ENCODE data around the gene AVEN.

The AVEN gene

GRCh38 chr15:33871980-33872379 is 167.0 kb downstream of the AVEN start:
- Histone ChIP-seq H3K4me1 (ENCODE audit: low read length) (no peaks in the 10 kb centered on the region), H4K20me1 (ENCODE audit: insufficient read depth, low read length) (no peaks in the 10 kb centered on the region), H3F3A (ENCODE audit: insufficient read depth, low read length) (no peaks in the 10 kb centered on the region), H3K9me3 (replicated peaks; ENCODE audit: insufficient read depth, low read length) (no peaks in the 10 kb centered on the region), H3K4me2 (ENCODE audit: low read depth, low read length) (no peak overlapping the region), H3K4me3 (ENCODE audit: low read length) (no peak overlapping the region), H3K9me2 (replicated peaks; ENCODE audit: insufficient read depth, low read length) (no peaks in the 10 kb centered on the region), H3K9ac (ENCODE audit: low read length) (no peak overlapping the region), H3K27ac (ENCODE audit: low read length) (no peak overlapping the region), H2AFZ (ENCODE audit: low read length) (no peak overlapping the region), H3K79me2 (ENCODE audit: low read length) (no peaks in the 10 kb centered on the region), H3K36me3 (replicated peaks; ENCODE audit: insufficient read depth, low read length) (no peaks in the 10 kb centered on the region), H3K27me3 (replicated peaks; ENCODE audit: insufficient read depth, low read length) (no peaks in the 10 kb centered on the region)
- TF ChIP-seq EZH2phosphoT487 (IDR thresholded peaks at IDR 0.05; ENCODE audit: low read length): no peak
- no peak for TF ChIP-seq CTCF (IDR thresholded peaks at IDR 0.05; ENCODE audit: low read length)
- no peak for TF ChIP-seq EZH2 (optimal IDR thresholded peaks at IDR 0.05; ENCODE audit: low read depth, low read length)
- DNase-seq: no peak

GRCh38 chr15:33866101-33866737 is 172.8 kb downstream of the AVEN start:
- no peak overlapping the region for H3K27ac ChIP-seq (ENCODE audit: low read length)
- H3K9me2 ChIP-seq (replicated peaks; ENCODE audit: insufficient read depth, low read length): no peaks in the 10 kb centered on the region
- H3F3A ChIP-seq (ENCODE audit: insufficient read depth, low read length): no peaks in the 10 kb centered on the region
- no peaks in the 10 kb centered on the region for H3K36me3 ChIP-seq (replicated peaks; ENCODE audit: insufficient read depth, low read length)
- no peak overlapping the region for H3K4me2 ChIP-seq (ENCODE audit: low read depth, low read length)
- no peak overlapping the region for H3K4me3 ChIP-seq (ENCODE audit: low read length)
- H2AFZ ChIP-seq (ENCODE audit: low read length): no peak overlapping the region
- no peak for DNase-seq
- H4K20me1 ChIP-seq (ENCODE audit: insufficient read depth, low read length): no peaks in the 10 kb centered on the region
- no peak for TF ChIP-seq CTCF (IDR thresholded peaks at IDR 0.05; ENCODE audit: low read length)
- no peak for TF ChIP-seq EZH2 (optimal IDR thresholded peaks at IDR 0.05; ENCODE audit: low read depth, low read length)
- no peak for TF ChIP-seq EZH2phosphoT487 (IDR thresholded peaks at IDR 0.05; ENCODE audit: low read length)
- H3K4me1 ChIP-seq (ENCODE audit: low read length): no peaks in the 10 kb centered on the region
- H3K9me3 ChIP-seq (replicated peaks; ENCODE audit: insufficient read depth, low read length): no peaks in the 10 kb centered on the region
- no peak overlapping the region for H3K9ac ChIP-seq (ENCODE audit: low read length)
- no peaks in the 10 kb centered on the region for H3K79me2 ChIP-seq (ENCODE audit: low read length)
- no peaks in the 10 kb centered on the region for H3K27me3 ChIP-seq (replicated peaks; ENCODE audit: insufficient read depth, low read length)

GRCh38 chr15:33865416-33865815 is 173.6 kb downstream of the AVEN start:
- no peaks in the 10 kb centered on the region for H3F3A ChIP-seq (ENCODE audit: insufficient read depth, low read length)
- no peak overlapping the region for H3K27ac ChIP-seq (ENCODE audit: low read length)
- no peaks in the 10 kb centered on the region for H3K36me3 ChIP-seq (replicated peaks; ENCODE audit: insufficient read depth, low read length)
- no peak for DNase-seq
- H3K9me2 ChIP-seq (replicated peaks; ENCODE audit: insufficient read depth, low read length): no peaks in the 10 kb centered on the region
- no peak overlapping the region for H3K9ac ChIP-seq (ENCODE audit: low read length)
- H3K4me1 ChIP-seq (ENCODE audit: low read length): no peaks in the 10 kb centered on the region
- H3K4me3 ChIP-seq (ENCODE audit: low read length): no peak overlapping the region
- H3K79me2 ChIP-seq (ENCODE audit: low read length): no peaks in the 10 kb centered on the region
- H3K9me3 ChIP-seq (replicated peaks; ENCODE audit: insufficient read depth, low read length): no peaks in the 10 kb centered on the region
- no peak overlapping the region for H2AFZ ChIP-seq (ENCODE audit: low read length)
- no peaks in the 10 kb centered on the region for H3K27me3 ChIP-seq (replicated peaks; ENCODE audit: insufficient read depth, low read length)
- H4K20me1 ChIP-seq (ENCODE audit: insufficient read depth, low read length): no peaks in the 10 kb centered on the region
- no peak overlapping the region for H3K4me2 ChIP-seq (ENCODE audit: low read depth, low read length)
- no peak for TF ChIP-seq EZH2 (optimal IDR thresholded peaks at IDR 0.05; ENCODE audit: low read depth, low read length)
- no peak for TF ChIP-seq EZH2phosphoT487 (IDR thresholded peaks at IDR 0.05; ENCODE audit: low read length)
- no peak for TF ChIP-seq CTCF (IDR thresholded peaks at IDR 0.05; ENCODE audit: low read length)
